Retina (tissue), 1 donor: ENCODE data around the gene HDAC4.

Source experiments
- DNase-seq: peaks from one replicate; pipeline ENCODE4 v3.0.0-alpha.2; 2016

The HDAC4 gene

DNA sequence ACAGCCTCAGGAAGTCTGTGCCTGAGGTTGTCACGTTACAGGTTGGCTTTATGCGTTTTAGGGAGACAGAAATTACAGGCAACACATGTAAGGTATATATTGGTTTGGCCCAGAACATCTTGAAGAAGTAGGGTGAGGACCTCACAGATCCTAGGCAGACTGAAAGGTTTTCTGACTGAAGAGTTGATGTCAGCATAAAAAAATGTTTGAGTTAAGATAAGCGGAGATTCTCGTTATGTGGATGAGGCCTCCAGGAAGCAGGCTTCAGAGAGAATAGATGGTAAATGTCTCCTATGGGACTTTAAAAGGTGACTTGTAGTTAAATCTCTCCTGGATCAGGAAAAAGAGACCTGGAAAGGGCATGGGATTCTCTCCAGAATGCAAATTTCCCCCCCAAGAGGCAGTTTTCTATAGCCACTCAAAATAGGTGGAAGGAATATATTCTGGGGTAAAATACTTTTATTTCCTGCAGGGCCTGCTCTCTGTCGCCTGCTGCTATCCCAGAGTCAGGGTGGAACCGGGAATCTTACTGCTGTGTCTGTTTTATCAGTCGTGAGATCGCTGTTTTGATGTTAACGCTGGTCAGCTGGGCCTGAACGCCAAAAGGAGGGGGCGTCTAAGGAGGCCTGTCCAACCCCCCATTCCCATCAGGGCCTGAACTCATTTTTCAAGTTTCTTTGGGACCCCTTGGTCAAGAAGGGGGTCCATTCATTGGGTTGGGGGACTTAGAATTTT lies 171.1 kb downstream of the HDAC4 start:
- no peak for DNase-seq

DNA sequence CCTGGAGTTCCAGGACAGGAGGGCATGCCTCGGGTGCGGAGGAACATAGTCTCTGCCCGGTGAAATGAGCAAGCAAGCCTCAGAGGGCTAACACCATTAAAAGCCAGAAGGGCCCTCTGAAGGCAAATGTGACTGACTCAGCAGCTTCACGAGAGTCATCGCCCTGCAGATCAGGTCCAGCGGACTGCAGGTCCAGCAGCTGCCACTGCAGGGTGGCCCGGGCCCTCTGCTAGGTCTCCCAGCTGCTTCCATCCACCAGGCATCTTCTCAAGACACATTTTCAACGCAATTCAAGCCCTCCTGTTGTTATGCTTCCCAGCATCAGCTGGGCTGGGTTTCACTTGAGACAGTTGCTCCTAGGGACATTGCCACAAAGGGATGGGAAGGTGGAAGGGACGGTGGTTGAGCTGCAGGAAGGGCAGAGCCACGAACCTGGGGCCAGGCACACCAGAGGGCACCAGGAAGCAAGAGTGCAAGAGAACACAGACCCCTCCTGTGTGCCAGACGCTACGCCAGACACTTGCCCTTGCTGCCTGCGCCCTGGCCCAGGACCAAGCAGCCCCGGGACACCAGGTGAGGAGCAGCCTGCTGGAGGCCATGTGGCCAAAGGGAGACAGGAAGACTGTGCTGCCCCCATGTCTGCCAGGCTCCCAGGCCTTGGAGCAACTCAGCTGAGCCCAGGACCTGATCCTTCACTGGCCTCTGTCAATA lies 173.0 kb downstream of the HDAC4 start:
- DNase-seq: no peak

DNA sequence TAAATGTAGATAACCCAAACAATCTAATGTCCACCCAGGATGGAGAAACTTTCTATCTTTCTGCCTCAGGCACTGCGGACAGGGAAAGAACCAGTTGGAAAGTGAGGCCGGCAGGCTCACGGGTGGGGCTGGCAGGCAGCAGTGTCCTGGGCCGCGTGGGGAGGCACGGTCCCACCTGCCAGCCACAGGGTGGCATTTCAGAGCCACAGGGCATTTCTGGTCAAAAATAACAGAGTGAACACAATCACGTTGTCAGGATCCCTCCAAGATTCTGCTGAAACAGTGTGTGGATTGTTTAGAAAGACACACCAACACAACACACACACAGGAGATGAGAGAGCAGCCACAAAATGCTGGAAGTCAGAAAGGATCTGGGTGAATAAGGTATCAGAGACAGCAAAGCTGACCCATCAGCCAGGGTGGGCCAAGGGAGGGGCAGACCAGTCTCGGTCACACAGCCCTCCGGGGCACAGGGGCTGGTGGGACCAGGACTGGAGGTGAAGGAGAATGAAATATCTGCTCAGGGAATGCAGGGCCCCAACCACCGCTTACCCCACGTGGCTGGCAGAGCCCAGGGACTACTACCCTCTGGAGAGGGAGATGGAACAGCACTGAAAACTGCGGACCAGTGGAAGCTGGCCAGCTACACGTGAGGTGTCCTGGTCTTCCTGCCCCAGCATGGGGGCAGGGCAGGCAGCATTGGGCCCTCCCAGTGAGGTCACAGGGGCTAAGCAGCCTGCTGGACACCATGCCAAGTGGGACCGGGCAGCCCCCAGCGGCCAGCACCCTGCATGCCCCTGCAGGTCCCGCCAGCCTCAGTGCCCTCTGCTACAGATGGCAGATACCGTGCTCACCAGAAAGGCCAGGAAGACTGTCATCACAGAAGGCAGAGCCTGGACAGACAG lies 173.9 kb downstream of the HDAC4 start:
- no peak for DNase-seq

DNA sequence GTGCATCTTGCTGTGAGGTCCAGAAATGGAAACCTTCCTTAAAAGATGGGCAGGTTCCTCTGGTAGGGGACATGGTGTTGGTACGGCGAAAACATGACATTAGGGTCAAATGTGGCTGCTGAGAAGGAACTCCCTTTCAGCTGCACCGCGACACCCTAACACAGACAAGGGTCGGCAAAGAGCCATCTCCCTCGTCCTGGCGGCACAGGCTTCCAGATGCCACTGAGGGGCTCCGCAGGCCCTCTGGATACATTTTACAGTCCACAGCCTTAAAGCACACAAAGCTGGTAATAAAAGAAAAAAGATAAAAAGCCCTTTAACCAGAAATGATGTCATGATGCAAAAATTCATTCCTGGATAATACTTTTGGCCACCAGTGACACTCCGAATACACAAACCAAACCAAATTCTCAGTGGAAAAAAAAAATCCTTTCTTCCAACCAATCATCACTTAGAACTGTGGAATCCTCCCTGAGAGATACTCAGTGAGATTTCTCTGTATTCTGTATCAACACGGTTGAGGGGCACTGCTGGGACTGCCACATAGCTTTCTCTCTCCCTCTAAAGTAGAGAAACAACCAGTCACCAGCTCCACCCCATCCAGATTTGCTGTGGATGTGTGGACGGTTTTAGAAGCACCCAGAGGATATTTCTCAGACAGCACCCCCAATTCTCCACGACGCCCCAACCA lies 174.8 kb downstream of the HDAC4 start:
- no peak for DNase-seq

DNA sequence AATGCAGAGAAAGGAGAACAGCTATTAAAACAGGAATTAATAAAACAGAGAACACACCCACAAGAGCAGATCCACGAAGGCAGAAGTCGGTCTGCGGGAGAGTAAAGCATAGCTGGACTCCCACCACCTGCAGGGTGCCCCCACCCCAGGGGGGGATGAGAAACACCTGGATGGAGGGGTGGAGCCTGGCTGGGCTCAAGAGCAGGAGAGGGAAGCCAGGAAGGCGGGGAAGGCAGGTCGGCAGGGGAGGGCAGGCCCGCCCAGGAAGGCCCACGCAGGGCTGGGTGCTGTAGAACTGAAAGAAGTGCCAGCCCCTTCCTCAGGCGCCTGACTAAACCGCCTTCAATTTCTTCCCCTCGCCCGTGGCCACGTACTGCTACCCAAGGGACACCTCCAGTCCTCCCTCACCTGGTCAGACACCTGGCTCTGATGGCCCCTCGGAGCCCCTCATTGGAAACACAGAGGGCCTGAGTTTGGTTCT lies 175.4 kb downstream of the HDAC4 start:
- DNase-seq: no peak

DNA sequence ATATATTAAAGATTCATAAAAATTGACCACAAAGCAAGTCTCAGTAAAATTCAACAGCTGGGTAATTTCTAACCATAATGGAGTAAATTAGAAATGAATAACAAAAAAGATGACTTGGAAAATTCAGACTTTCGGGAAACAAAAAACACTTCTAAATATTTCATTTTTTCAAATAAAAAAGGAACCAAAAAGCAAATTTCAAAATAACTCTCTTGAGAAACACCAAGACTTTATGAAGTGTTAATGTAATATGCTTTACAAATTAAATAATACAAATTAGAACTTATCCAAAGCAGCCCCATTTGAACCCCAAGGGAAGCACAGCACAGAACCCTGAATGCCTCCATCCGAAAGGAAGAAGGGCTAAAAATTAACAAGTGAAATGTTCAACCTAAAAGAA lies 175.9 kb downstream of the HDAC4 start:
- DNase-seq: no peak

DNA sequence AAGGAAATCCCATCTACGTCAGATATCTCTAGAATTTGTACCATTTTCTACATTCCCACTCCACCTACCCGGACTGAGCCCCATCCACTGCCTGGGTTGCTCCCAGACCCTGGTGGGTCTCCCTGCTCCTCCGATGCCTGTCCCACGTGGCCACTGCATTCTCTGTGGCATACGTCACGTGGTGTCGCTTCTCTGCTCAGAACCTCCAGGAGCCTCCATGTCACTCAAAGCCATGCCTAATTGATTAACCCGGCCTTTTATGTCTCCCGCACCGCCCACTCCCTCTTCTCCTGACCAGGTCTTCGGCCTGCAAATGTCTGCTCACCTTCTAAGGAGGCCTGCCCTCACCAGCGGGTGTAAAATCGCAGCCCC lies 176.6 kb downstream of the HDAC4 start:
- peak; percentile 56 for DNase-seq

DNA sequence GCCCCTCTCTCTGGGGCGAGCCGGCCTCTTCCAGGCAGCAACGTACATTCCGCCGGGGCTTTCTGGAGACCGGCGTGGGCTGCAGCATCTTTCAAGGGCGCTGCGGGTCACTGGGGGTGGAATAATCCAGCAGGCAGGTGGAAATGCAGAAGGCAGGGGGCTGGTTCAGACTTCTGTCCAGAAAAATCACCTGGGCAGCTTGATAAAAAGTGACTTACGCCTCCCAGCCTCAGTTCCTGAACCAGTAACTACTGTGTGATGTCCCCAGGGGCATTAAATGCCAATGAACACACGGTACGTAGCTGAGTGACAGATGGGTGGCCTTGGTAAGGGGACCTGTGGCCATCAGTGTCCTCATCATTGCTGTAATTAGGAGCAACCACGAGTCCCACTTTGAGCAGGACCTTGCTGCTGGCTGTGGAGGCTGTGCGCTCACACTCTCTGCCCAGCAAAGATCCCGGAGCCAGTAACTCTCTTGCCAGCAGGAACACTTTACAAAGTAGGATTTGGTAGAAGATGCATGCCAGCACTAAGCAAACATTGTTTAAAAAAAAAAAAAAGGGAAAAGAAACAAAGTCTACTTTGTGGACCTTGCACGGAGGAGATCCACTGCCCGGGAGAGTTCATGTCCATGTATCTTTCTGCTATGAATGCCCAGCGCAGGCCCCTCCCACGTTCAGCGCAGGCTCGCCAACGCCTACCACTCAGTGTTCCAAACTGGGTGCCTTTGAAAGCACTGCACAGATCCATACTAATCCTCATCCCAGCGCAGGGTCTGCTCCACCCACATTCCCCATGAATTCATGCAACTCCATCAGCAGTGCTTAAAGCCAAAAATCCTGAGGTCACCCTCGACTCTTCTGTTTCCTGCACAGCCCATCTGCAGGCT lies 177.3 kb downstream of the HDAC4 start:
- no peak for DNase-seq

DNA sequence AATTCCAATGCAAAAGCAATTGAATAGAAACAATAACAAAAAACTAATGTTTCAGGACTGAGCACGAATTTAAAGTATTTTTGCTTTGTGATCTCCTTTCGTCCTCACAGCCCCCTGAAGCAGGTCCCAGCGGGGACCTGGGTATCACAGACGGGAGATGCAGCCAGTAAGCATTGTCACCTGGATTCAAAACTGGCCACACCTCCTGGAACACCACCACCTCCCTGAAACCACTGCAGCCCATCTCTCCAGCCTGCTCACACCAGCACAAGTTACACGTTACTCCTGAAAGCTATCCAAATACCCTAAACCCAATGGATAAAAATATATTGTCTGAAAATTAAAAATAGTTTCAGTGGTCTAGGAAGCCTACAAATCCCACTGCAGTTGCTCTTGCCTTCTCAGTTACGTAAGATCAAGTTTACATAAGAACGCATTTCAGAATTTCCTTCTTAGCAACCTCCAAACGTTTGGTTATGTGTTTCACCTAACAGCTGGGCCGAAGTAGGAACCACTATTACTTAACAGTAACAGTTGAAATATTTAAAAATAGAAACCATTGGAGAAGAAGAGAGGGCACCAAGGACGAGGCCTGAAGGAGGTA lies 178.0 kb downstream of the HDAC4 start:
- no peak for DNase-seq

DNA sequence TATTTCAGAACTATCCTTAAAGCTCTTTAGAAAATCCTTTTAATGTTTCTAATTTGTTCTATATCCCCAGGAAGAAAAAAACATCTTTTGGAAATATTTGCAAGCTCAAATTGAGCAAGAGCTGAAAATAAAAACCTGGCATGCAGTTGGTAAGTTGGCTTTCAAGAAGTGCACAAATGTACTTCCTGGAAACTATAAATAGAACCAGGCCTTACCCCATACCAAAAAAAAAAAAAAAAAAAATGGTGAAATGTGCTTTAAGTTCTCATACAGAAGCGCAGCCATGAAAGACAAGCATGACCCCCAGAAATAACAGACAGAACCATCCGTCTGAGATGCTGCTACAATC lies 178.5 kb downstream of the HDAC4 start:
- no peak for DNase-seq

DNA sequence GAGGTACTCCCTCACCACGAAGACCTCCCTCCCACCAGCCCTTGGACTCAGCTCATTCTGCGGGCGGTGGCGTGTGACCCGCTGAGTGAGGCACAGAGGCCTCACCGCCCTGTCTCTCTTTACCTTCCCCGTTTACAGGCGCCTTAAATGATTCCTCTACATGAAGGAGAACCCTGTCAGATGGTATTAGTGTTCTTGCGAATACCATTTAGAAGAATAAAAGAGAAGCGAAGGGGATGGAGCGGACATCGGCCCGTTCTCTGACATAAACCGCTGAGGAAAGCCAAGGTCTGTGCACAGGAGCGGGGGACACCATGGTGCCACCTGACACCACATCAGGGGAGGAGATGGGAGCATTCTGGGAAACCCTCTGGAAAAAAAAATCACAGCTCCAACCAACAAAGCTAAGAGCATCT lies 179.8 kb downstream of the HDAC4 start:
- no peak for DNase-seq

DNA sequence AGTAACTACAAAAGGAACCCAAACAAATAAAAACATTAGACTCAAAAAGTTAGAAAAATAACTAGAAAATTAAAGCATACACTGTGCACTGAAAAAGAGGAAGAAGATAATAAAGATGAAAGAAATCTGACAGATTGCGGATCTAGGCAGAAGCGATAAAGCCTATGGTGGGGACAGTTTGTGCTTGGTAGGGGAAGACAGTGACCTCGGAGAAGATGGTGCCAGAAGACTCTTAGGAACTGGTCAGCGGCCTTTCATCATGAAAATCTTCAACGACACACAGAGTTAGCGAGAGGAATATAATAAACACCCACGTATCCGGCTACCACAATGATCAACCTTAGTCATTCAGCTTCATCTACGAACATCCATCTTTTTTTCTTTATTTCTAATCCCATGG lies 180.5 kb downstream of the HDAC4 start:
- DNase-seq: no peak

DNA sequence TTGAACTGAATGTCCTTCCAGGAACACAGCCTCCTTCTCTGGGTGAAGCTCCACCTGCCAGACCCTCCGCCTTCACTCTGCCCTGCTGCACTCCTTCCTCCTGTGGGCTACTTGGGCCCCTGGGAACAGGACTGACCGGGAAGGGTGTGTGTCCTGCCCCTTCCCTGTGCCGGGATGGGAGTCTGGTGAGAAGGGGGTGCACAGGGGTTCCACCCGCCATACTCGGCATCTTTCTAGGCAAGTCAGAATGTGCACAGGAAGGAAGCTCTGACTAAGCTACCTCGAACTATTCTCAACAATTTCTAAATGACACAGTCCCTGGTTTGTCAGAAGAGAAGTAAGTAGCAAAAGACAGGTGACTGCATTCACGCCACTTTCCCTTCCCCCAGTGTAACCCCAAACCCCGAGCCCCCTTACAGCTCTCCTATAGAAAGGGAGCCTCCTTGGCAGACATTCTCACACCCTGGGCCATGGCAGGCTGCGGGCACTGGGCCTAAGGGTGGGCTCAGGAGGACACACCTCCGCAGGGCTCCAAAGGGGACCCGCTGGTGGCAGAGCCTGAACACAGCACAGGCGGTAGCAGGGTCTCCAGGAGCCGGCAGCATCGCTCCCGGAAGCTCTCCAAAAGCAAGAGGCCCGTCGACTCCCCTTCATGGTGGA lies 184.1 kb downstream of the HDAC4 start:
- no peak for DNase-seq

DNA sequence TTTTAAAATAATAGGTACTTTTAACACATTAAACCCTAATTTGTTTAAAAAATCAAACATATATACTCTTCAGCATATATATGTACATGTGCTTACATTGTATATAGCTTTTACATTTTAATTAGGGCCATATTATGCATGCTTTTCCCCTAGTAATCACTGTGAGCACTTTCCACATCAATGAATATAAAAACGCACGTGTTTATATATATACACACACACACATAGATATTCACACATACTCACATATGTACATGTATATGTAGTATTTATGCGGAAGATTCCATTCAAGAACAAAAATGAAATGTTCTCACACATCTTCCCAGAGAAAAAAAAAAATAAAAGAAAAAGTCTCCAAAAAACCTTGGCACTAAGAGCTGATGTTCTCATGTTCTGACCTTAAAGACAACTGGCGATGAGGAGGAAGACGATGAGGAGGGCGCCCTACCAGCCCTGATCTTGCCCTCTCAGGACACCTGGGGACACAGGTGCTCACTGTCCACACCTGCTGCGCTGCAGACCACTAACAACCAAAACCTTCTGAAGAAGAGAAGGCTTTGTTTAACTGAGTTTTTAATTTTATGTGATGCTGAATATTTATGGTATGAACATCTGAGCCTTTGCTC lies 184.7 kb downstream of the HDAC4 start:
- no peak for DNase-seq

DNA sequence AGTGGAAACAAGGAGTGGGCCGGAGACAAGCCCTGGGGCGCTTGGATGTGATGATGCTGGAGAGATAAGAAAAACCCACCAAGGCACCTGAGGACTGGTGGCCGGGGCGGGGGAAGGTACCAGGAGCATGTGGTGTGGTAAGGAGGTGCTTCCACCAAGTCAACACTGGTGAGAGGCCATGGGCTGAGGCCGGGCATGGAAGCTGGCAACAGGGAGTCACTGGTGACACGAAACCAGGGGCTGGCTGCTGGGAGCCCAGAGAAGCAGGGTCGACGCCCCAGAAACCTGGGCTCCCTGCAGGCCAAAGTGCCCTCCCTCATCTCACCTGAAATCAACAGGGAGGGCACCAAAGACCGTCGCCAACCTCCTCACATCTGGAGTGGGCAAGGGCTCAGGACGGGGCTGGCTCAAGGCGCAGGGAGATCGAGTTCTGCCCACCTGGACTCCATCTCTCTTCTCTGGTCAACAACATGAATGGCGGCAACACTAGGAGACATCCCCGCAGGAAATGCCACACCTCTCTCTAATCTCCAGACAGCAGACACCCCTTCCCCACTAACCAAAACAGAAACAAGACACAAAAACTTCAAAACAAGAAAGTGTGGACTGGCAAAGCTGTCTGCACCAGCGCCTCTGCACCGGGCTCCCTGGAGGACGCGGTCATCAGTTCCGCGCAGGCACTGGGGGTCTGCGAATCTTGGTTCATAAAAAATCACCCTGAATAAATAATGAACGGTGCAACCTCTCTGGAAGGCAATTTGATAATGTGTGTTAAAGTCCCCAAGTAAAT lies 185.5 kb downstream of the HDAC4 start:
- no peak for DNase-seq

DNA sequence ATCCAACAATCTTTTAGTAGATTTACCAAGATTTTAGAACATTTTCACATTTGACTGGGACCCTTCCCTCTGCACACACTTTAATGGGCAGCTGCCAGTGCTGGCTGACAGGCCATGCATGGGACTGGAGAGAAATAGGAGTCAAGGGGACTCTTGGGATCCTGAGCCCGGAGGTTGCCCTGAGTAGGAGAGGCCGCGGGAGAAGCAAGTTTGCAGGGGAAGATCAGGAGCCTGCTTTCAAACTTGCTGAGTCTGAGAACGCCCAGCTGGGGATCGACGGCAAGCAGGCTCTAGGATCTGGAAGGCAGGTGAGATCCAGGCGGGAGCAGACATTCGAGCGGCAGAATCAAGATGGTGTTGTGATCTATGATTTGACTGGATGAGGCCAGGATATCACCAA lies 186.1 kb downstream of the HDAC4 start:
- DNase-seq: no peak

DNA sequence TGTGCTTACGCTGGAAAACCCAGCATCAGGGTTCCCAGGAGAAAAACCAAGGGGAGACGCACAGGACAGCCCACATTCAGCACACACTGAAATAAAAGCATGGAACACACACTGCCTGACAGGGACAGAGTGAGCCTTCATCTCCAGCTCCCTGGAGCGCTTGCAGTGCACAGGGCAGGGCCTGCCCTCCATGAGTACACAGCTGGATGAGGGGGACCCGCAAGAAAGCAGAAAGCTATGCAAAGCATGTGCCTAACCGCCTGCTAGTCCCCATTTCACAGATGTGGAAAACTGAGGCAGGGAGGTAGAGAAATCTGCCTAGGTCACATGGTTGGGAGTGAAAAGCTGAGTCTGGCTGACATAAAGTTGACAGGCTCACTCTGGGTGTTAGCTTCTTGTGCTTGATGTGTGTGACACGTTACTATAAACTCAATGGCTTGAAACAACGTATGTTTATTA lies 187.1 kb downstream of the HDAC4 start:
- no peak for DNase-seq

DNA sequence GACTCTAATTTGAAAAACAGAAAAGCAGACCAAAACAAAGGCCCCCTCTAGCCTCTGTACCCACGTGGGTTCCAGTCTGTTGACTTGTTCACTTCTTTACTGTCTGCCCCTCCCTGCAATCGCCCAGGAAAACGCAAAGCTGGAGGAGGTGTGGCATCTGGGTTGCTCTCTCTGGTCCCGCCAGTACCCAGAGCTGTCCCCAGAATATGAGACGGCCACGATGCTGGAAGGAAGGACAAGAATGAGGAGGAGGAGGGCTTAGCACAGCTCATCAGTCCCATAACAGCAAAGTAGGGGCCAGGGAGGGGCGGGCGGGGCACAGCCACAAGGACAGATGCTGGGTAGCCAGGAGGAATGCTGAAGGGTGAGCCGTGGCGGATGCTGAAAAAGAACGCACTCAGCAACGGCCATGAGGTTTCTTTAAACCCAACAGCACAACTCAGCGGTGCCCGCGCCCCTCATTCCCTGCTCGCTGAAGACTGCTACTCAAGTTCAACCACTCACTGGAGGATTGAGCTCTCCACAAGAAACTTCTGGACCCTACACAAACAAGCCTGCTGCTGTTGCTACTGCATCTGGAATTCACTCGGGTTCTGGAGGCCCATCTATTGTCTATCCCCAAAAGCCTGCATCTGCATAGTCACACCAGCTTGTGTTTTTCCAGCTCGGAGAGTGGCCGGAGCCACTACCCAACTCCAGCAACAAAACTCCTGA lies 187.7 kb downstream of the HDAC4 start:
- no peak for DNase-seq
